ENCODE results near the gene SLA2. TPM values are rescaled to one million over a fixed set of nuclear protein-coding genes. Genes with fewer than 3 reads are reported as not detected.
"Not testable (repeated sequence)": the region's sequence is repeated elsewhere in the genome, so short reads cannot be mapped to it uniquely, and the experiment has no call there.

SLA2 gene
- total RNA-seq, 1 donor from 2014 or later: under 0.01 TPM

GRCh38 chr20:36582322-36582721 lies 63.7 kb downstream of the SLA2 start:
- no peak for FAIRE-seq

GRCh38 chr20:36579996-36580545 lies 65.9 kb downstream of the SLA2 start:
- DNase-seq (ENCODE audit: low spot score in 2 of 2) (no peak), FAIRE-seq (no peak)

More at GRCh38 chr20:36582322-36582721, 63.7 kb downstream of the SLA2 start:
- no peak for DNase-seq (ENCODE audit: low spot score in 2 of 2)

- DNase-seq (ENCODE audit: low spot score in 2 of 2) (no peak), FAIRE-seq (no peak)
Observed at GRCh38 chr20:36578356-36579041, 67.5 kb downstream of the SLA2 start.

GRCh38 chr20:36576081-36576445 lies 69.9 kb downstream of the SLA2 start:
- DNase-seq (ENCODE audit: low spot score in 2 of 2) (no peak), FAIRE-seq (no peak)

- DNase-seq (ENCODE audit: low spot score in 2 of 2): peak; percentile 58 to 60
- no peak for FAIRE-seq
Observed at GRCh38 chr20:36574366-36575135, 71.4 kb downstream of the SLA2 start.

GRCh38 chr20:36573798-36574365 lies 72.1 kb downstream of the SLA2 start:
- peak; percentile 79 to 87 for DNase-seq (ENCODE audit: low spot score in 2 of 2)
- FAIRE-seq: no peak

- FAIRE-seq (no peak), DNase-seq (ENCODE audit: low spot score in 2 of 2) (peak; percentile 87)
Observed at GRCh38 chr20:36573103-36573797, 72.7 kb downstream of the SLA2 start, which contains the start of gene TGIF2. TGIF2 (plus strand) TSS chr20:36573597; CDS start chr20:36578775, 5,178 bp downstream.

- no peak for FAIRE-seq
- no peak for DNase-seq (ENCODE audit: low spot score in 2 of 2)
Observed at GRCh38 chr20:36572701-36573102, 73.3 kb downstream of the SLA2 start.

- FAIRE-seq (no peak), DNase-seq (ENCODE audit: low spot score in 2 of 2) (no peak)
Observed at GRCh38 chr20:36571564-36572504, 74.2 kb downstream of the SLA2 start.

- DNase-seq (ENCODE audit: low spot score in 2 of 2) (no peak), FAIRE-seq (no peak)
Observed at GRCh38 chr20:36569847-36570429, 76.1 kb downstream of the SLA2 start.

- DNase-seq (ENCODE audit: low spot score in 2 of 2): no peak
- FAIRE-seq: no peak
Observed at GRCh38 chr20:36565520-36565919, 80.5 kb downstream of the SLA2 start.

- FAIRE-seq; DNase-seq (ENCODE audit: low spot score in 2 of 2): not testable (repeated sequence)
Observed at GRCh38 chr20:36564726-36565121, 81.3 kb downstream of the SLA2 start.

- not testable (repeated sequence) for FAIRE-seq; DNase-seq (ENCODE audit: low spot score in 2 of 2)
Observed at GRCh38 chr20:36564078-36564725, 81.8 kb downstream of the SLA2 start.

- DNase-seq (ENCODE audit: low spot score in 2 of 2): no peak
- FAIRE-seq: no peak
Observed at GRCh38 chr20:36563374-36563773, 82.6 kb downstream of the SLA2 start.

GRCh38 chr20:36562724-36563123 lies 83.3 kb downstream of the SLA2 start:
- no peak for FAIRE-seq
- DNase-seq (ENCODE audit: low spot score in 2 of 2): no peak

Measured in frontal cortex (tissue), 4 donors.